ENCODE measurements around the gene CYP4F8.

DNA sequence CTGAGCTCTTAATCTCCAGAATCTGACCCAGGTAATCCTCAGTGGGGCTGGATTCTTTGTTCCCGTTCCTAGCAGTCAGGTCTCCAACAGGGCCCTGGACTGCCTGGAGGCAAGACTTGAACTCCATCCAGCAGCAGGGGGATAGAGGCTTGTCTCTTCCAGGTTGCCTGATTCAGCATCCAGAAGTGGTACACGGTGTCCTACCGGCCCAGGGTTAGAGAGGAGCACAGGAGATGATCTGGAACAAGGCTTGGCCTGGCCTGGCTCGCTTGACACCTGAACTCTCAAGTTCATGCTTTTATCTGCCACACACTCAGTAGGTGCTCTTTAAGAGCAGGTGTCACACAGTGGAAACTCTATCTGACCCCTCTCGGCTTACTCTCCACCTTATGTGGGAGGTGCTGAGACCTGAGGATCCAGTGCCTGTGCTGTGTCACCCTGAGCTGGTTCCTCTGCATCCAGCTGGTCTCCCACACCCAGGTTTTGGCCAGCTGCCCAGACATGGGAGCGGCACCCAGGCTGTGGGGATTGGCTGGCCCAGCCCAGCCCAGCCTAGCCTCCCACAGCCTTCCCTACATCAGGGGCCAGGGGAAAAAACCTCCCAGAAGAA is 25.4 kb downstream of the CYP4F8 start, which contains the start of gene CYP4F3:
- TF ChIP-seq EP300 (IDR thresholded peaks at IDR 0.05) (no peak), POLR2A (IDR thresholded peaks at IDR 0.05; ENCODE audit: low read depth) (no peak)
- TF ChIP-seq, protein P1, sequence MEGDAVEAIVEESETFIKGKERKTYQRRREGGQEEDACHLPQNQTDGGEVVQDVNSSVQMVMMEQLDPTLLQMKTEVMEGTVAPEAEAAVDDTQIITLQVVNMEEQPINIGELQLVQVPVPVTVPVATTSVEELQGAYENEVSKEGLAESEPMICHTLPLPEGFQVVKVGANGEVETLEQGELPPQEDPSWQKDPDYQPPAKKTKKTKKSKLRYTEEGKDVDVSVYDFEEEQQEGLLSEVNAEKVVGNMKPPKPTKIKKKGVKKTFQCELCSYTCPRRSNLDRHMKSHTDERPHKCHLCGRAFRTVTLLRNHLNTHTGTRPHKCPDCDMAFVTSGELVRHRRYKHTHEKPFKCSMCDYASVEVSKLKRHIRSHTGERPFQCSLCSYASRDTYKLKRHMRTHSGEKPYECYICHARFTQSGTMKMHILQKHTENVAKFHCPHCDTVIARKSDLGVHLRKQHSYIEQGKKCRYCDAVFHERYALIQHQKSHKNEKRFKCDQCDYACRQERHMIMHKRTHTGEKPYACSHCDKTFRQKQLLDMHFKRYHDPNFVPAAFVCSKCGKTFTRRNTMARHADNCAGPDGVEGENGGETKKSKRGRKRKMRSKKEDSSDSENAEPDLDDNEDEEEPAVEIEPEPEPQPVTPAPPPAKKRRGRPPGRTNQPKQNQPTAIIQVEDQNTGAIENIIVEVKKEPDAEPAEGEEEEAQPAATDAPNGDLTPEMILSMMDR (IDR thresholded peaks at IDR 0.05), result no peak

Measured in esophagus muscularis mucosa (tissue), 4 donors.